ENCODE measurements around the gene OGDH.

DNA sequence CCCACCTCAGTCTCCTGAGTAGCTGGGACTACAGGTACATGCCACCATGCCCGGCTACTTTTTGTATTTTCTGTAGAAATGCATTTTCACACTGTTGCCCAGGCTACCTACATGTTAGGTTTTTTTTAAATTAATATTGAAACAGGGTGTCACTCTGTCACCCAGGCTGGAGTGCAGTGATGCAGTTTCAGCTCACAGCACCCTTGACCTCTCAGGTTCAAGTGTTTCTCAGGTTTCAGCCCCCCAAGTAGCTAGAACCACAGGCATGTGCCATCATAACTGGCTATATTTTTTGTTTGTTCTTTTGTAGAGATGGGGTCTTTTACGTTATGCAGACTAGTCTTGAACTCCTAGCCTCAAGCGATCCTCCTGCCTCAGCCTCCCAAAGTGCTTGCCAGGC, 109.8 kb downstream of the OGDH start:
- TF ChIP-seq TAF1 (IDR thresholded peaks at IDR 0.05; ENCODE audit: borderline replicate concordance, insufficient read depth, low read length) (no peak), SIN3A (IDR thresholded peaks at IDR 0.05; ENCODE audit: borderline replicate concordance, insufficient read depth, low read length) (no peak), FOXP2 (optimal IDR thresholded peaks at IDR 0.05; ENCODE audit: borderline replicate concordance, extremely low read depth, extremely low read length, insufficient read depth) (no peak), POLR2AphosphoS5 (IDR thresholded peaks at IDR 0.05; ENCODE audit: low read depth, low read length) (no peak)
- TF ChIP-seq, protein P1, sequence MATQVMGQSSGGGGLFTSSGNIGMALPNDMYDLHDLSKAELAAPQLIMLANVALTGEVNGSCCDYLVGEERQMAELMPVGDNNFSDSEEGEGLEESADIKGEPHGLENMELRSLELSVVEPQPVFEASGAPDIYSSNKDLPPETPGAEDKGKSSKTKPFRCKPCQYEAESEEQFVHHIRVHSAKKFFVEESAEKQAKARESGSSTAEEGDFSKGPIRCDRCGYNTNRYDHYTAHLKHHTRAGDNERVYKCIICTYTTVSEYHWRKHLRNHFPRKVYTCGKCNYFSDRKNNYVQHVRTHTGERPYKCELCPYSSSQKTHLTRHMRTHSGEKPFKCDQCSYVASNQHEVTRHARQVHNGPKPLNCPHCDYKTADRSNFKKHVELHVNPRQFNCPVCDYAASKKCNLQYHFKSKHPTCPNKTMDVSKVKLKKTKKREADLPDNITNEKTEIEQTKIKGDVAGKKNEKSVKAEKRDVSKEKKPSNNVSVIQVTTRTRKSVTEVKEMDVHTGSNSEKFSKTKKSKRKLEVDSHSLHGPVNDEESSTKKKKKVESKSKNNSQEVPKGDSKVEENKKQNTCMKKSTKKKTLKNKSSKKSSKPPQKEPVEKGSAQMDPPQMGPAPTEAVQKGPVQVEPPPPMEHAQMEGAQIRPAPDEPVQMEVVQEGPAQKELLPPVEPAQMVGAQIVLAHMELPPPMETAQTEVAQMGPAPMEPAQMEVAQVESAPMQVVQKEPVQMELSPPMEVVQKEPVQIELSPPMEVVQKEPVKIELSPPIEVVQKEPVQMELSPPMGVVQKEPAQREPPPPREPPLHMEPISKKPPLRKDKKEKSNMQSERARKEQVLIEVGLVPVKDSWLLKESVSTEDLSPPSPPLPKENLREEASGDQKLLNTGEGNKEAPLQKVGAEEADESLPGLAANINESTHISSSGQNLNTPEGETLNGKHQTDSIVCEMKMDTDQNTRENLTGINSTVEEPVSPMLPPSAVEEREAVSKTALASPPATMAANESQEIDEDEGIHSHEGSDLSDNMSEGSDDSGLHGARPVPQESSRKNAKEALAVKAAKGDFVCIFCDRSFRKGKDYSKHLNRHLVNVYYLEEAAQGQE (IDR thresholded peaks at IDR 0.05; ENCODE audit: insufficient read depth in 1 of 2, low read depth in 2 of 2, low read length in 2 of 2) = no peak

Data from PFSK-1 (cell line).